Mesenchymal stem cell (in vitro differentiated cells and primary cell): ENCODE data around the gene CSGALNACT2.

ENCODE experiments used
- DNase-seq: peaks from one replicate; pipeline ENCODE4 v3.0.0-alpha.2; 2013
- H2AFZ ChIP-seq: one replicate; pipeline ENCODE4 v1.6.1; 2013; ENCODE audit warnings: low read depth, mild to moderate bottlenecking, control low read depth, inconsistent platforms, low read length, moderate library complexity
- H2AK5ac ChIP-seq: 2 replicates; pipeline ENCODE4 v1.6.1; 2013; ENCODE audit warnings: low read length, moderate library complexity, mild to moderate bottlenecking, inconsistent platforms; ENCODE audit not compliant: severe bottlenecking
- H2BK120ac ChIP-seq: one replicate; pipeline ENCODE4 v1.6.1; 2013; ENCODE audit warnings: low read depth, mild to moderate bottlenecking, inconsistent platforms, low read length, moderate library complexity
- H2BK12ac ChIP-seq, 2 experiments: one replicate each; pipeline ENCODE4 v1.6.1; 2013; ENCODE audit warnings: inconsistent platforms in 2 of 2, low read length in 2 of 2, mild to moderate bottlenecking in 2 of 2, moderate library complexity in 2 of 2, control low read depth in 1 of 2
- H2BK15ac ChIP-seq: one replicate; pipeline ENCODE4 v1.6.1; 2013; ENCODE audit warnings: mild to moderate bottlenecking, low read depth, inconsistent platforms; ENCODE audit not compliant: poor library complexity, severe bottlenecking
- H2BK5ac ChIP-seq: 2 replicates; pipeline ENCODE4 v1.6.1; 2013; ENCODE audit warnings: low read depth, mild to moderate bottlenecking, low read length, control low read depth, inconsistent platforms; ENCODE audit not compliant: poor library complexity, severe bottlenecking
- H3K14ac ChIP-seq, 2 experiments: one replicate each; pipeline ENCODE4 v1.6.1; 2013; ENCODE audit warnings: inconsistent platforms in 2 of 2, low read length in 2 of 2, control low read depth in 1 of 2, mild to moderate bottlenecking in 1 of 2, moderate library complexity in 1 of 2
- H3K18ac ChIP-seq, 2 experiments: one replicate each; pipeline ENCODE4 v1.6.1; 2013; ENCODE audit warnings: inconsistent platforms in 2 of 2, low read length in 2 of 2, control low read depth in 1 of 2, low read depth in 1 of 2, mild to moderate bottlenecking in 1 of 2
- H3K23ac ChIP-seq, 2 experiments: one replicate each; pipeline ENCODE4 v1.6.1; 2013; ENCODE audit warnings: inconsistent platforms in 2 of 2, low read length in 2 of 2, mild to moderate bottlenecking in 2 of 2, moderate library complexity in 2 of 2, control low read depth in 1 of 2
- H3K27ac ChIP-seq: 2 replicates; pipeline ENCODE4 v1.5.1; 2013; ENCODE audit warnings: mild to moderate bottlenecking, moderate library complexity, low read length, control low read depth, inconsistent platforms; ENCODE audit not compliant: poor library complexity, severe bottlenecking
- H3K27me3 ChIP-seq, 2 experiments: 2 replicates each; pipeline versions ENCODE4 v1.6.1 to v1.7.0; 2013; ENCODE audit warnings: low read length in 2 of 2, mild to moderate bottlenecking in 2 of 2, moderate library complexity in 2 of 2, control low read depth in 1 of 2, inconsistent platforms in 1 of 2; ENCODE audit not compliant: control insufficient read depth in 1 of 2, insufficient read depth in 1 of 2
- H3K36me3 ChIP-seq, 2 experiments: 2 replicates each; pipeline versions ENCODE4 v1.6.1 to v1.7.0; 2013; ENCODE audit warnings: low read length in 2 of 2, control low read depth in 1 of 2, inconsistent platforms in 1 of 2, low read depth in 1 of 2, mild to moderate bottlenecking in 1 of 2; ENCODE audit not compliant: insufficient read depth in 2 of 2, control insufficient read depth in 1 of 2
- H3K4ac ChIP-seq, 2 experiments: one replicate each; pipeline ENCODE4 v1.6.1; 2013; ENCODE audit warnings: inconsistent platforms in 2 of 2, low read length in 2 of 2, mild to moderate bottlenecking in 2 of 2, moderate library complexity in 2 of 2, control low read depth in 1 of 2, low read depth in 1 of 2
- H3K4me1 ChIP-seq: 2 replicates; pipeline ENCODE4 v1.6.1; 2013; ENCODE audit warnings: low read depth, low read length, control low read depth; ENCODE audit not compliant: control insufficient read depth, insufficient read depth
- H3K4me2 ChIP-seq: 2 replicates; pipeline ENCODE4 v1.6.1; 2013; ENCODE audit warnings: low read length, mild to moderate bottlenecking, inconsistent platforms; ENCODE audit not compliant: poor library complexity, severe bottlenecking
- H3K4me3 ChIP-seq, 2 experiments: 2 replicates each; pipeline versions ENCODE4 v1.5.1 to v1.7.0; 2013; ENCODE audit warnings: low read length in 2 of 2, mild to moderate bottlenecking in 2 of 2, control low read depth in 1 of 2, low read depth in 1 of 2; ENCODE audit not compliant: insufficient read depth in 1 of 2
- H3K79me1 ChIP-seq: replicated peaks from 2 replicates; pipeline ENCODE4 v1.6.1; 2013; ENCODE audit warnings: mild to moderate bottlenecking, control low read depth, low read length, inconsistent platforms; ENCODE audit not compliant: poor library complexity, severe bottlenecking
- H3K9ac ChIP-seq: 2 replicates; pipeline ENCODE4 v1.7.0; 2013; ENCODE audit warnings: mild to moderate bottlenecking, low read length, moderate library complexity
- H3K9me3 ChIP-seq: 2 replicates; pipeline ENCODE4 v1.7.0; 2013; ENCODE audit warnings: mild to moderate bottlenecking, low read length; ENCODE audit not compliant: control insufficient read depth
- H4K8ac ChIP-seq: one replicate; pipeline ENCODE4 v1.6.1; 2013; ENCODE audit warnings: inconsistent platforms, mild to moderate bottlenecking, low read length, moderate library complexity
- H4K91ac ChIP-seq: one replicate; pipeline ENCODE4 v1.6.1; 2013; ENCODE audit warnings: mild to moderate bottlenecking, low read length, inconsistent platforms
- WGBS: methylation state at CpG from one replicate; pipeline ENCODE4 v1.1.7; 2013; ENCODE audit warnings: mixed read lengths; 5-methylcytosine and 5-hydroxymethylcytosine counted together

The CSGALNACT2 gene

GRCh38 chr10:43113201-43114087 lies 24.8 kb upstream of the CSGALNACT2 start:
- peaks cover 6% of the 10 kb centered on the region for H3K4me1 ChIP-seq
- no peak for DNase-seq
- no peak overlapping the region for H2BK5ac ChIP-seq
- H2AK5ac ChIP-seq = no peak overlapping the region
- H3K9me3 ChIP-seq = no peaks in the 10 kb centered on the region
- no peak overlapping the region for H3K27ac ChIP-seq
- H2BK12ac ChIP-seq = peak overlapping the region in 1 of 2 experiments; percentile 30
- WGBS = 85% methylated on average over 15 of the region's 16 CpGs
- peaks cover 0 to 23% of the 10 kb centered on the region in 2 experiments for H3K27me3 ChIP-seq
- no peak overlapping the region for H3K9ac ChIP-seq
- no peak overlapping the region for H3K4me2 ChIP-seq
- H3K4ac ChIP-seq = peak overlapping the region in 1 of 2 experiments; percentile 41
- no peak overlapping the region for H3K4me3 ChIP-seq
- H3K14ac ChIP-seq = peak overlapping the region in 1 of 2 experiments; percentile 26
- H4K91ac ChIP-seq = no peak overlapping the region
- no peaks in the 10 kb centered on the region for H3K36me3 ChIP-seq
- H2BK15ac ChIP-seq = no peak overlapping the region
- H3K23ac ChIP-seq = no peak overlapping the region
- H3K18ac ChIP-seq = no peak overlapping the region
- no peak overlapping the region for H2AFZ ChIP-seq
- H4K8ac ChIP-seq = no peak overlapping the region
- no peak overlapping the region for H2BK120ac ChIP-seq
- H3K79me1 ChIP-seq = no peaks in the 10 kb centered on the region

- Histone ChIP-seq H3K27me3 (peaks cover 0 to 23% of the 10 kb centered on the region in 2 experiments), H3K27ac (no peak overlapping the region), H2AK5ac (no peak overlapping the region), H3K36me3 (no peaks in the 10 kb centered on the region), H3K9ac (no peak overlapping the region), H2BK15ac (no peak overlapping the region), H3K9me3 (no peaks in the 10 kb centered on the region), H4K8ac (peak overlapping the region; percentile 20), H3K4me3 (no peak overlapping the region), H3K4me2 (no peak overlapping the region), H4K91ac (no peak overlapping the region), H2BK120ac (no peak overlapping the region), H3K4me1 (peaks cover 6% of the 10 kb centered on the region), H3K23ac (no peak overlapping the region), H3K79me1 (no peaks in the 10 kb centered on the region), H2BK5ac (no peak overlapping the region), H3K18ac (no peak overlapping the region), H3K14ac (peak overlapping the region in 1 of 2 experiments; percentile 35), H2AFZ (no peak overlapping the region), H3K4ac (no peak overlapping the region), H2BK12ac (peak overlapping the region in 1 of 2 experiments; percentile 18)
- WGBS = 95% methylated on average over 24 of the region's 24 CpGs
- no peak for DNase-seq
These were observed 24.0 kb upstream of the CSGALNACT2 start for GRCh38 chr10:43114088-43114742.

GRCh38 chr10:43114743-43115611 lies 23.3 kb upstream of the CSGALNACT2 start:
- Histone ChIP-seq H2BK15ac (no peak overlapping the region), H2BK120ac (no peak overlapping the region), H3K4ac (no peak overlapping the region), H3K23ac (no peak overlapping the region), H3K4me1 (peaks cover 6% of the 10 kb centered on the region), H2BK12ac (no peak overlapping the region), H3K27me3 (peaks cover 0 to 23% of the 10 kb centered on the region in 2 experiments), H3K36me3 (no peaks in the 10 kb centered on the region), H3K9me3 (no peaks in the 10 kb centered on the region), H2AFZ (no peak overlapping the region), H3K9ac (no peak overlapping the region), H3K27ac (no peak overlapping the region), H2BK5ac (no peak overlapping the region), H4K91ac (no peak overlapping the region), H4K8ac (no peak overlapping the region), H3K4me2 (no peak overlapping the region), H3K79me1 (no peaks in the 10 kb centered on the region), H2AK5ac (no peak overlapping the region), H3K14ac (no peak overlapping the region), H3K4me3 (no peak overlapping the region), H3K18ac (no peak overlapping the region)
- DNase-seq = no peak
- 82% methylated on average over 17 of the region's 17 CpGs for WGBS
